H9 (cell line): Measurements from ENCODE around the gene WDR37. TPM values are rescaled to one million over a fixed set of nuclear protein-coding genes. Genes with fewer than 3 reads are reported as not detected.

Source experiments
- DNase-seq: peaks from one replicate; pipeline ENCODE4 v3.0.0-alpha.2; 2017
- H2AFZ ChIP-seq: one replicate; pipeline ENCODE4 v1.6.1; 2013; ENCODE audit warnings: mild to moderate bottlenecking, low read length, control low read depth, moderate library complexity
- H2AK5ac ChIP-seq: 2 replicates; pipeline ENCODE4 v1.6.1; 2013; ENCODE audit warnings: low read length, control low read depth, mixed read lengths; ENCODE audit not compliant: insufficient read length
- H2BK120ac ChIP-seq: one replicate; pipeline ENCODE4 v1.6.1; 2013; ENCODE audit warnings: low read depth, mild to moderate bottlenecking, low read length, control low read depth, inconsistent platforms; ENCODE audit not compliant: poor library complexity, severe bottlenecking
- H2BK12ac ChIP-seq: 2 replicates; pipeline ENCODE4 v1.6.1; 2013; ENCODE audit warnings: low read length, control low read depth, mixed read lengths, low read depth; ENCODE audit not compliant: insufficient read length
- H2BK15ac ChIP-seq: 2 replicates; pipeline ENCODE4 v1.6.1; 2013; ENCODE audit warnings: low read depth, low read length, control low read depth
- H2BK20ac ChIP-seq: one replicate; pipeline ENCODE4 v1.6.1; 2013; ENCODE audit warnings: low read depth, mild to moderate bottlenecking, low read length, control low read depth, inconsistent platforms; ENCODE audit not compliant: poor library complexity, severe bottlenecking
- H2BK5ac ChIP-seq: 2 replicates; pipeline ENCODE4 v1.6.1; 2013; ENCODE audit warnings: low read length, control low read depth, mixed read lengths; ENCODE audit not compliant: insufficient read length
- H3K14ac ChIP-seq: 2 replicates; pipeline ENCODE4 v1.6.1; 2013; ENCODE audit warnings: low read length, control low read depth; ENCODE audit not compliant: insufficient read depth
- H3K18ac ChIP-seq: 2 replicates; pipeline ENCODE4 v1.6.1; 2013; ENCODE audit warnings: low read depth, mild to moderate bottlenecking, mixed read lengths, low read length, control low read depth; ENCODE audit not compliant: insufficient read length
- H3K23ac ChIP-seq: 2 replicates; pipeline ENCODE4 v1.6.1; 2013; ENCODE audit warnings: low read length, control low read depth, mixed read lengths, low read depth; ENCODE audit not compliant: insufficient read length
- H3K23me2 ChIP-seq: 2 replicates; pipeline ENCODE4 v1.6.1; 2013; ENCODE audit warnings: low read depth, mild to moderate bottlenecking, mixed read lengths, low read length, control low read depth; ENCODE audit not compliant: insufficient read length, poor library complexity, severe bottlenecking
- H3K27ac ChIP-seq: 2 replicates; pipeline ENCODE4 v1.5.1; 2013; ENCODE audit warnings: low read length, control low read depth, mixed read lengths, low read depth; ENCODE audit not compliant: insufficient read length
- H3K27me3 ChIP-seq: 2 replicates; pipeline ENCODE4 v1.6.1; 2013; ENCODE audit warnings: low read length, control low read depth, inconsistent platforms; ENCODE audit not compliant: insufficient read depth
- H3K4ac ChIP-seq: 2 replicates; pipeline ENCODE4 v1.6.1; 2013; ENCODE audit warnings: low read depth, mild to moderate bottlenecking, control low read depth, inconsistent platforms, low read length, moderate library complexity
- H3K4me1 ChIP-seq: 2 replicates; pipeline ENCODE4 v1.6.1; 2013; ENCODE audit warnings: low read length, control low read depth, inconsistent platforms; ENCODE audit not compliant: insufficient read depth
- H3K4me2 ChIP-seq: 2 replicates; pipeline ENCODE4 v1.6.1; 2013; ENCODE audit warnings: low read length, control low read depth, mixed read lengths; ENCODE audit not compliant: insufficient read length, insufficient read depth
- H3K56ac ChIP-seq: 2 replicates; pipeline ENCODE4 v1.6.1; 2013; ENCODE audit warnings: low read depth, mild to moderate bottlenecking, mixed read lengths, low read length, control low read depth; ENCODE audit not compliant: insufficient read length
- H3K79me1 ChIP-seq: 2 replicates; pipeline ENCODE4 v1.6.1; 2013; ENCODE audit warnings: low read depth, mild to moderate bottlenecking, moderate library complexity, low read length, control low read depth, inconsistent platforms; ENCODE audit not compliant: insufficient read depth, poor library complexity, severe bottlenecking
- H3K79me2 ChIP-seq: 2 replicates; pipeline ENCODE4 v1.6.1; 2013; ENCODE audit warnings: low read length, control low read depth, inconsistent platforms; ENCODE audit not compliant: insufficient read depth
- H3K9ac ChIP-seq: 2 replicates; pipeline ENCODE4 v1.6.1; 2013; ENCODE audit warnings: low read length, control low read depth, mixed read lengths; ENCODE audit not compliant: insufficient read length; ENCODE audit errors: extremely low read depth
- H3K9me3 ChIP-seq: one replicate; pipeline ENCODE4 v1.6.1; 2013; ENCODE audit warnings: low read depth, low read length, inconsistent platforms; ENCODE audit not compliant: control insufficient read depth
- H3T11ph ChIP-seq: one replicate; pipeline ENCODE4 v1.6.1; 2013; ENCODE audit warnings: mild to moderate bottlenecking, low read length, control low read depth, inconsistent platforms
- H4K20me1 ChIP-seq: one replicate; pipeline ENCODE4 v1.6.1; 2013; ENCODE audit not compliant: control insufficient read depth, insufficient read length, insufficient read depth
- H4K5ac ChIP-seq: 2 replicates; pipeline ENCODE4 v1.6.1; 2013; ENCODE audit warnings: low read depth, mild to moderate bottlenecking, mixed read lengths, low read length, control low read depth; ENCODE audit not compliant: insufficient read length
- H4K8ac ChIP-seq: replicated peaks from 2 replicates; pipeline ENCODE4 v1.6.1; 2013; ENCODE audit warnings: low read length, control low read depth, mixed read lengths, low read depth; ENCODE audit not compliant: insufficient read length
- H4K91ac ChIP-seq: 2 replicates; pipeline ENCODE4 v1.6.1; 2013; ENCODE audit warnings: low read depth, mild to moderate bottlenecking, moderate library complexity, mixed read lengths, low read length, control low read depth; ENCODE audit not compliant: insufficient read length
- H3K27ac Mint-ChIP-seq, 3 experiments: 2 replicates in 2 of 3; 3 replicates in 1 of 3; pipeline ENCODE4 v1.8.0; 2020 to 2021; ENCODE audit warnings: mixed read lengths in 3 of 3, mild to moderate bottlenecking in 1 of 3, moderate library complexity in 1 of 3
- H3K27me3 Mint-ChIP-seq: 2 replicates; pipeline ENCODE4 v1.8.0; 2021; ENCODE audit warnings: low read depth, mild to moderate bottlenecking, moderate library complexity, mixed read lengths
- H3K36me3 Mint-ChIP-seq, 3 experiments: 2 replicates in 2 of 3; 3 replicates in 1 of 3; pipeline ENCODE4 v1.8.0; 2020 to 2021; ENCODE audit warnings: low read depth in 3 of 3, mixed read lengths in 3 of 3; ENCODE audit not compliant: insufficient read depth in 1 of 3
- H3K4me1 Mint-ChIP-seq, 2 experiments: 2 replicates each; pipeline ENCODE4 v1.8.0; 2020; ENCODE audit warnings: mixed read lengths in 2 of 2
- H3K4me3 Mint-ChIP-seq, 2 experiments: 2 replicates in 1 of 2; 3 replicates in 1 of 2; pipeline ENCODE4 v1.8.0; 2020 to 2021; ENCODE audit warnings: mild to moderate bottlenecking in 2 of 2, mixed read lengths in 2 of 2, moderate library complexity in 1 of 2
- H3K9me3 Mint-ChIP-seq, 2 experiments: 2 replicates in 1 of 2; 3 replicates in 1 of 2; pipeline ENCODE4 v1.8.0; 2020; ENCODE audit warnings: mild to moderate bottlenecking in 2 of 2, mixed read lengths in 2 of 2, moderate library complexity in 1 of 2
- CTCF ChIP-seq: fragments of 200-600 bp; sonication (generic); conservative IDR thresholded peaks from 3 replicates; pipeline ENCODE4 v1.8.0; 2021; ENCODE audit warnings: antibody characterized with exemption, mild to moderate bottlenecking
- WGBS: extraction: QIAGEN DNeasy Blood & Tissue Kit; methylation state at CpG from one replicate; pipeline ENCODE4 v1.1.7; 2013; ENCODE audit warnings: missing lambda C conversion rate, low lambda C conversion rate, mixed read lengths; ENCODE audit not compliant: insufficient read length; ENCODE audit errors: extremely low coverage; 5-methylcytosine and 5-hydroxymethylcytosine counted together
- total RNA-seq: library from RNA; stranded (reverse); gene quantifications from 2 replicates; pipeline ENCODE4 v1.2.1, GENCODE V29; 2021

Gene WDR37
- total RNA-seq, 1 experiment from 2014 or later, result 13.1 TPM

- no peaks in the 10 kb centered on the region for H3K27me3 Mint-ChIP-seq
- Histone ChIP-seq H3K14ac (no peak overlapping the region), H3K56ac (no peak overlapping the region), H2BK15ac (no peak overlapping the region), H3K9me3 (no peaks in the 10 kb centered on the region), H2AFZ (no peak overlapping the region), H2BK20ac (no peak overlapping the region), H3K18ac (no peak overlapping the region), H3K4me1 (no peaks in the 10 kb centered on the region), H3K27me3 (no peaks in the 10 kb centered on the region), H3K79me2 (no peaks in the 10 kb centered on the region), H3K23me2 (no peaks in the 10 kb centered on the region), H4K20me1 (no peaks in the 10 kb centered on the region), H3K23ac (no peak overlapping the region), H3K79me1 (no peaks in the 10 kb centered on the region), H3T11ph (no peak overlapping the region), H4K8ac (no peak overlapping the region), H2AK5ac (no peak overlapping the region), H4K91ac (no peak overlapping the region), H3K4ac (no peak overlapping the region), H3K4me2 (no peak overlapping the region), H2BK120ac (no peak overlapping the region), H2BK12ac (no peak overlapping the region), H3K9ac (no peak overlapping the region), H3K27ac (no peak overlapping the region), H4K5ac (no peak overlapping the region), H2BK5ac (no peak overlapping the region)
- no peak for DNase-seq
- TF ChIP-seq CTCF, result no peak
- no peak overlapping the region for H3K4me3 Mint-ChIP-seq
- H3K9me3 Mint-ChIP-seq, result peaks cover 6 to 9% of the 10 kb centered on the region in 2 experiments; a peak in 4 of 5 replicates
- H3K27ac Mint-ChIP-seq, result no peak overlapping the region
- H3K36me3 Mint-ChIP-seq, result peaks cover 0 to 6% (median 1%) of the 10 kb centered on the region in 3 experiments; a peak in 3 of 7 replicates
- peaks cover 4% of the 10 kb centered on the region in 2 experiments; a peak in 1 of 4 replicates for H3K4me1 Mint-ChIP-seq
- WGBS, result no CpG with 5 or more reads among the region's 11 CpGs
Measured at GRCh38 chr10:1141701-1142100, 85.5 kb downstream of the WDR37 start.
